Spleen (tissue), 7 donors: Measurements from ENCODE around the gene PLAAT3.

Experiments used
- POLR2A ChIP-seq, 3 donors: fragments of 450-650 bp; IDR thresholded peaks; one replicate each; pipeline ENCODE4 v1.5.1; 2017; ENCODE audit warnings: antibody characterized with exemption in 3 of 3, mild to moderate bottlenecking in 1 of 3
- TF ChIP-seq, protein P1 (sequence below), 11 experiments: fragments of 200-600 bp in 7 of 11; fragments of 450-650 bp in 4 of 11; sonication (generic) in 4 of 11; IDR thresholded peaks in 8 of 11; conservative IDR thresholded peaks in 3 of 11; 1 replicate in 7 of 11; 2 replicates in 4 of 11; pipeline versions ENCODE4 v1.4.0 to v1.8.0; 2016 to 2021; ENCODE audit warnings: antibody characterized with exemption in 11 of 11, inconsistent platforms in 4 of 11, mild to moderate bottlenecking in 1 of 11
- donor health status: DM: no; HTN: no; CAD: no; lungs with moderate emphysema.
- donor health status: DM: no; HTN: no; CAD: no.
- donor health status: DM: no; HTN: no; CAD: no.

DNA sequence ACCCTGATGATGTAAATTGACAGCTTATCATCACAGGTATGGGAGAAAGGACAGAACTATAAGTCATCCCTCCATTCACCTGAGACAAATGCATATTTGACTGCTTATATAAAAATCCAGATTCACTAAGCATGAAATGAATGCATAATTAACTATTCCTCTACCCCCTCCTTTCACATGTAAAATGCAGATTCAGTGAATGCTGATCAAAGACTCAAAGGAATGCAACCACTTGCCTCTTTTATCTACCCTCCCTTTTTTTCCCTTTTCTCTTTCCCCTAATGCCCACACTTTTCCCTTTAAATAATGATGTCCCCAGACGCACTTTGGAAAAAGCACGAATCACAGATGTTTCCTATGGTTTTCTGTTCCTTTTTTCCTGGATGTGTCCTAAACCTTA lies 82.1 kb downstream of the PLAAT3 start:
- TF ChIP-seq, protein P1, sequence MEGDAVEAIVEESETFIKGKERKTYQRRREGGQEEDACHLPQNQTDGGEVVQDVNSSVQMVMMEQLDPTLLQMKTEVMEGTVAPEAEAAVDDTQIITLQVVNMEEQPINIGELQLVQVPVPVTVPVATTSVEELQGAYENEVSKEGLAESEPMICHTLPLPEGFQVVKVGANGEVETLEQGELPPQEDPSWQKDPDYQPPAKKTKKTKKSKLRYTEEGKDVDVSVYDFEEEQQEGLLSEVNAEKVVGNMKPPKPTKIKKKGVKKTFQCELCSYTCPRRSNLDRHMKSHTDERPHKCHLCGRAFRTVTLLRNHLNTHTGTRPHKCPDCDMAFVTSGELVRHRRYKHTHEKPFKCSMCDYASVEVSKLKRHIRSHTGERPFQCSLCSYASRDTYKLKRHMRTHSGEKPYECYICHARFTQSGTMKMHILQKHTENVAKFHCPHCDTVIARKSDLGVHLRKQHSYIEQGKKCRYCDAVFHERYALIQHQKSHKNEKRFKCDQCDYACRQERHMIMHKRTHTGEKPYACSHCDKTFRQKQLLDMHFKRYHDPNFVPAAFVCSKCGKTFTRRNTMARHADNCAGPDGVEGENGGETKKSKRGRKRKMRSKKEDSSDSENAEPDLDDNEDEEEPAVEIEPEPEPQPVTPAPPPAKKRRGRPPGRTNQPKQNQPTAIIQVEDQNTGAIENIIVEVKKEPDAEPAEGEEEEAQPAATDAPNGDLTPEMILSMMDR (IDR thresholded peaks at IDR 0.05 in 8 of 11, conservative IDR thresholded peaks at IDR 0.05 in 3 of 11): no peak
- TF ChIP-seq POLR2A (IDR thresholded peaks at IDR 0.05): no peak
